DMS114 treated with DMSO at 0.1 percent for 48 hours (cell line): ENCODE measurements around the gene KCNA5.

Experiments
- DNase-seq: peaks from one replicate; lab custom pipeline; 2025; ENCODE audit not compliant: unreplicated experiment; lab: John Stamatoyannopoulos, UW

KCNA5 gene

GRCh38 chr12:5027046-5027821 lies 16.4 kb upstream of the KCNA5 start:
- no peak for DNase-seq

DNA sequence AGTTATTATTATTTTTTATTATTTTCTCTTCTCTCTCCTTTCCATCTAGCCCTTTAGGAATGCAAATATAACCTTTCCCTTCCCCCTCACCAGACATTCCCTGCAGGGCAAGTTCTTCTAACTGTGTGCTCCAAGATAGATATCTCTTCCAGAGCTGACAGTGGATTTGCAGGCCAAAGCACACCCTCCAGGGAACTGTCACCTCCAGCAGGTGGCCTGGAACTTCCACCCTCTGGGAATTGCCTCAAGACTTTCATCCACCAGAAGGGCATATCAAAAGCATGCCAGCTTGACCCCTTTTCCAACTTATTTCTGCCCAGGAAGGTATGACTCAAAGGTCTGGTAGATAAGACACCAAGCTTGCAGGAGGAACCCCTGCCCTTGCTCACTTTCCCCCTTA lies 13.6 kb upstream of the KCNA5 start:
- DNase-seq, result no peak

DNA sequence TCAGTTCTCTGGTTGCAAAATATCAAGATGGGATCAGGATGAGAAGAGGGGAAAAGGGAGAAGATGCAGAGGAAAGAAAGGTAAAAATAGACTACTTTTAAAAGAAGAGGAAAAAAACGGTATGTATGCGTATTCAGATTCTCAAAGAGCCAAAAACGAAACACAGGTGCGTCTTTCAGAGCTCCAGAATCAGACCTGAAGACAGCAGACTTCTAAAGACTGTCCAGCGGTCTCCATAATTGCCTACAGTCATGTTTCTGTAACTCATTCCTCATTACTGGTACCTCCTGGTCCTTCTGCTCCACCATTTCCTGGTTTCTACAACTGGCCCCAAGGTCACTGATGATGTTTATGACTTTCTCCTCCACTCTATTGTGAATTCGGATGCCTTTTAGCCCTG lies 12.4 kb upstream of the KCNA5 start:
- no peak for DNase-seq

- DNase-seq, result no peak
Measured at GRCh38 chr12:5031958-5032357, 11.7 kb upstream of the KCNA5 start.

- no peak for DNase-seq
Measured at GRCh38 chr12:5032821-5033220, 10.9 kb upstream of the KCNA5 start.

- no peak for DNase-seq
Measured at GRCh38 chr12:5033883-5034282, 9.8 kb upstream of the KCNA5 start.

GRCh38 chr12:5034603-5035002 lies 9.1 kb upstream of the KCNA5 start:
- no peak for DNase-seq

DNA sequence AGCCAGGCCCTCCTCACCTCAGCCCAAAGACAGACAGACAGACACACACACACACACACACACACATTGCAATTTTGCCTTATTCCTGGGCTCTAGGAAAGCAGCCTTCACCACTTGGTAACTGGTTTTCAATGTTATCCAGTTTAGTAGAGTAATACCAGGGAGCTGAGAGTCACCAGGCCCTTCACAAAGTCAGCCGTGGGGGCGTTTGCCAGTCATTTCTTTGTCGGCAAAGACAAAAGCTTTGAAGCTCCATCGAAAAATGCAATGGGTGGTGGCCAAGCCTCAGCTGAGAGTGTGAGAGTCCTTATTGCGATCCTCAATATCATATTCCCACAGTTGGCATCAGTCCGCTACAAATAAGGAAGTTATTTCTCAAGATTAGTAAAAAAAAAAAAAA lies 8.1 kb upstream of the KCNA5 start:
- DNase-seq, result no peak

DNA sequence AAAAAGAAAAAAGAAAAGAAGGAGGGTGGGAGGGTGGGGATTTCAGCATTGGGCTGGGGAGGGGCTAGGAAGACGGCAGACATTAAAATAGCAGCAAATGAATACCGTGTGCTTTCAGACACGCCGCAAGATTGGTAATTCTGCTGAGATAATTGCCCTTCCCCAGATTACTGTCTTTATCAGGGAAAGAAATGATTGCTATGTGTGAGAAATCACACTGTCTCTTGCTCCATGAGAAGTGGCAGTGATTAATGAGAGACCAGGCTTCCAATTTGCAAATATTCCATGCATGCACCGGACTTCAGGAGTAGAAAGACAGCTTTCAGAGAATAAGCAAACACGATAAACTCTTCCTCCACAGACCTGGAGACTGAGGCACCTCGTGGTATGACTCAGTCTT lies 7.6 kb upstream of the KCNA5 start:
- no peak for DNase-seq

- no peak for DNase-seq
Measured at GRCh38 chr12:5037795-5038357, 5.8 kb upstream of the KCNA5 start.

DNA sequence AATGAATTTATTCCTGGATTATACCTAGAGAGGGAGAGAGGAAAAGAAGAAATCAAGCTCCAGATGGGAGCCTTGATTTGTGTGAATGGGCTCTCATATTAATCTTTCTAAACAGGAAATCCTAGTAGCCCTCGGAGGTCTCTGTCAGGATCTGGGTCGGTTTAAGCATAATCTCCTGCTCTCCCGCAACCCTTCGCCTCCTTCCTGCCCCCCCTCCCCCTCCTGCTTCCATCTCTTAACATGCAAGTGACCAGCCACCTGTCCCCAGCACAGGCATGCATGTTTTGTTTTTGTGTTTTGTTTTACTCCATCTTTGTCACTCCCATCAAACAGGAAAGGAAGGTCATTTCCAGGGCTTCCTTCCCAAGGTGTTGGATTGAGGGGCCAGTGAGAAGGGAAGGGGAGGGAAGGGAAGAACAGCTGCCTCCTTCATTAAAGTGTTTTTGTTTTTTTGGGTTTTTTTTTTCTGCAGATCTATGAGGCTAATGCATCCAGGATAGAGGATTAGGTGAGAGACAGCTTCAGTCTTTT lies 4.8 kb upstream of the KCNA5 start:
- DNase-seq, result no peak

- DNase-seq, result no peak
Measured at GRCh38 chr12:5039815-5040214, 3.9 kb upstream of the KCNA5 start.

DNA sequence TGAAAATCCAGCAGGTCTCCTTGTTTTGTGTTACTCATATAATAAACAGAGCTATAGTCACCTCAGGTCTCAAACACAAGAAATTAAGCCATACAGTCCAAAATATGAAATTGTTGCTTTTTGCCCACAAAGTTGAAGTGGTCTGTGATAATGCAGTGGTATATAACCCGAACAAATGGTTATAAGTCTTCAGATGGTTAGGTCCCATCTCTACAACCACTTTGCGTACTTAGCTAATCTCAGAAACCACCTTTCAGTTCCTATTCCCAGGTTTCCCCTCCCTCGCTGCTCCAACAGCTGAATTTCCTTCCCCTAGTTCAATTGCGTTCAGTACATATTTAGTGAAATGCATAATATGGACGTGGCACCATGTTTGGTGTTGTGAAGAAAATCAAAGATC lies 3.3 kb upstream of the KCNA5 start:
- DNase-seq, result no peak

DNA sequence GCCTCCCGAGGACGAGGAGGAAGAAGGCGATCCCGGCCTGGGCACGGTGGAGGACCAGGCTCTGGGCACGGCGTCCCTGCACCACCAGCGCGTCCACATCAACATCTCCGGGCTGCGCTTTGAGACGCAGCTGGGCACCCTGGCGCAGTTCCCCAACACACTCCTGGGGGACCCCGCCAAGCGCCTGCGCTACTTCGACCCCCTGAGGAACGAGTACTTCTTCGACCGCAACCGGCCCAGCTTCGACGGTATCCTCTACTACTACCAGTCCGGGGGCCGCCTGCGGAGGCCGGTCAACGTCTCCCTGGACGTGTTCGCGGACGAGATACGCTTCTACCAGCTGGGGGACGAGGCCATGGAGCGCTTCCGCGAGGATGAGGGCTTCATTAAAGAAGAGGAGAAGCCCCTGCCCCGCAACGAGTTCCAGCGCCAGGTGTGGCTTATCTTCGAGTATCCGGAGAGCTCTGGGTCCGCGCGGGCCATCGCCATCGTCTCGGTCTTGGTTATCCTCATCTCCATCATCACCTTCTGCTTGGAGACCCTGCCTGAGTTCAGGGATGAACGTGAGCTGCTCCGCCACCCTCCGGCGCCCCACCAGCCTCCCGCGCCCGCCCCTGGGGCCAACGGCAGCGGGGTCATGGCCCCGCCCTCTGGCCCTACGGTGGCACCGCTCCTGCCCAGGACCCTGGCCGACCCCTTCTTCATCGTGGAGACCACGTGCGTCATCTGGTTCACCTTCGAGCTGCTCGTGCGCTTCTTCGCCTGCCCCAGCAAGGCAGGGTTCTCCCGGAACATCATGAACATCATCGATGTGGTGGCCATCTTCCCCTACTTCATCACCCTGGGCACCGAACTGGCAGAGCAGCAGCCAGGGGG lies 979 bp downstream of the KCNA5 start:
- DNase-seq, result no peak

DNA sequence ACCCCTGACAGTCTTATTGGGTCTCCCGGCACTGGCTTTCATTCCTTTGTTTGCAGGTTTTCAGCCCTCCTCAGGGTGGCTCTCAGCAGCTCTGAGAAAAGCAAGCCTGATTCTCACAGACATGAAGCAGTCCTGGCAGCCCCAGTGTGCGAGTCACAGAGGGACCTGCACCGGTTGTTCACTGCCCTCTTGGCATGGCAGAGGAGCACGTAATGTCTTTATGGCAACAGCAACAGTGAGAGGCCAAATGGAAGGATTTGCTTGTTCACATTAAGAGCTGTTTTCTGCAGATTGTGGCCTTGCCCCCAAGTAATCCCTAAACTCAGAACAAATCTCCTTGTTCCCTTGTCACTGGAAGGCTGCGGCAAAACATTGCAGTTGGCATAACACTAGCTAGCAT lies 3.4 kb downstream of the KCNA5 start:
- DNase-seq, result no peak

GRCh38 chr12:5047729-5048128 lies 4.0 kb downstream of the KCNA5 start:
- no peak for DNase-seq

GRCh38 chr12:5050542-5050941 lies 6.9 kb downstream of the KCNA5 start:
- DNase-seq, result no peak

DNA sequence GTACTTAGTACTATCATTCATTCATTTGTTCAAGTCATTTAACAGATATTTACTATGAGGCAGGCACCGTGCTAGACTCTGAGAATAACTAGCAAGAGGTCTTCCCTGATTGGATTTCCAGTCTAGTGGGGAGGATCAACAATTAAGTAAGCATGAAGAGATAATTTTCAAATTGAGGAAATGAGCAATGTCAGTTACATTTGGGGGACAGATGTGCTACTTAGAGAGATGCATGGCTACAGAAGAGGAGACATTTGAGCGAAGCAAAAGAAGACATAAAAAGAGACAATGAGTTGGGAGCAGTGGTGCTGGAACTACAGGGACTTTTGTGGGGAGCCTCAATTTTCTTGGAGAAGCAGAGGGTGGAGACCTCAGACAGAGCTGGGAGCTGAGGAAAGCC lies 7.7 kb downstream of the KCNA5 start:
- DNase-seq, result no peak

DNA sequence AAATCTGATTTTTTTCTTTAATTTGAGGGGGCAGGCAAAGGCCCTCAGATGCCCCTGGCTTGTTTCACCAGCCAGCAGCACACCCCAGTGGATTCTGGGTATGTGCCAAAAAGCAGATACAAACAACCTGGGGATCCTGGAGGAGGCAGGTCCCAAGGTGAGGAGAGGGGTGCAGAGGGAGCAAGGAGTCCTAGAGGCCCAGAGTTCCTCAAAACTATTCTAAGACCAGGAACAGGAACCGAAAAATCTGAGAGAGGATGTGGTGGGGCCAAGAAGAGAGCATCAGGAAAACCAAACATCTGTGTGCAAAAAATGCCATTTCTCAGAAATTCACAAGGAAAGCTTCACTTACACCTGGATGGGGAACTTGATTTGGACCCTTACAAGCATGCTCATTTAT lies 8.2 kb downstream of the KCNA5 start:
- DNase-seq, result no peak

GRCh38 chr12:5052348-5052747 lies 8.7 kb downstream of the KCNA5 start:
- DNase-seq, result no peak

- no peak for DNase-seq
Measured at GRCh38 chr12:5059358-5059757, 15.7 kb downstream of the KCNA5 start.

GRCh38 chr12:5060958-5061357 lies 17.3 kb downstream of the KCNA5 start:
- no peak for DNase-seq
